GM12878 (cell line): ENCODE results near the gene MVB12B. TPM values are rescaled to one million over a fixed set of nuclear protein-coding genes. Genes with fewer than 3 reads are reported as not detected.

Experiments
- ATAC-seq: fragments of 200-7000 bp; cut with Tn5 transposase; 3 replicates; pipeline ENCODE4 v1.9.1; 2020; ENCODE audit warnings: mild to moderate bottlenecking, moderate library complexity
- BruUV-seq: library from RNA; stranded (reverse); fragments of 400-500 nt; replicated peaks from 2 replicates; lab custom pipeline; 2021; lab: Mats Ljungman, UMichigan
- CTCF ChIA-PET: fragments of 300-600 bp; sonication (Branson Sonifier 250); formaldehyde crosslinking; extraction: SDS; loops from one replicate; lab custom pipeline; 2021; ENCODE audit warnings: inconsistent platforms; lab: Yijun Ruan, JAX
- POLR2A ChIA-PET: fragments of 350-600 bp; formaldehyde crosslinking; extraction: SDS; loops from one replicate; lab custom pipeline; 2021; ENCODE audit warnings: inconsistent platforms; lab: Charles Lee
- RAD21 ChIA-PET: fragments of 300-600 bp; sonication (Branson Sonifier 250); formaldehyde crosslinking; loops from one replicate; lab custom pipeline; 2023; ENCODE audit warnings: antibody characterized with exemption; ENCODE audit not compliant: unreplicated experiment; lab: Charles Lee
- SMC1A ChIA-PET: fragments of 300-600 bp; sonication (Branson Sonifier 250); formaldehyde crosslinking; loops from one replicate; lab custom pipeline; 2023; ENCODE audit not compliant: unreplicated experiment, uncharacterized antibody; lab: Charles Lee
- DNase-seq: peaks from one replicate; pipeline ENCODE4 v3.0.0-alpha.2; 2011; ENCODE audit warnings: low read depth, low spot score
- FAIRE-seq: peaks from 3 replicates; lab custom pipeline; 2011; peaks lifted over from hg19 to GRCh38; lab: Jason Lieb, UNC
- H2AFZ ChIP-seq: 2 replicates; pipeline ENCODE4 v1.6.0; 2011; ENCODE audit warnings: low read depth, low read length, control low read depth; ENCODE audit not compliant: control insufficient read depth
- H3K27ac ChIP-seq: 2 replicates; pipeline ENCODE4 v1.5.1; 2011; ENCODE audit warnings: control low read depth; ENCODE audit not compliant: control insufficient read depth, insufficient read depth
- H3K27me3 ChIP-seq, 2 experiments: replicated peaks in 1 of 2; 2 replicates each; pipeline versions ENCODE4 v1.6.0 to v1.6.1; 2011; ENCODE audit warnings: low read length in 1 of 2; ENCODE audit not compliant: control insufficient read depth in 2 of 2, insufficient read depth in 2 of 2
- H3K36me3 ChIP-seq, 2 experiments: 2 replicates each; pipeline ENCODE4 v1.5.1; 2011; ENCODE audit warnings: low read length in 1 of 2; ENCODE audit not compliant: control insufficient read depth in 2 of 2, insufficient read depth in 2 of 2
- H3K4me1 ChIP-seq: 2 replicates; pipeline ENCODE4 v1.6.1; 2011; ENCODE audit warnings: mild to moderate bottlenecking, low read length, moderate library complexity, mixed read lengths; ENCODE audit not compliant: control insufficient read depth, insufficient read depth
- H3K4me2 ChIP-seq: 2 replicates; pipeline ENCODE4 v1.6.0; 2011; ENCODE audit warnings: control low read depth; ENCODE audit not compliant: control insufficient read depth, insufficient read depth
- H3K4me3 ChIP-seq: fragments of 200-600 bp; sonication (generic); 2 replicates; pipeline ENCODE4 v1.5.1; 2016
- H3K79me2 ChIP-seq: 2 replicates; pipeline ENCODE4 v1.6.0; 2011; ENCODE audit warnings: low read length; ENCODE audit not compliant: control insufficient read depth, insufficient read depth
- H3K9ac ChIP-seq: 2 replicates; pipeline ENCODE4 v1.8.0; 2011; ENCODE audit warnings: low read length, control low read depth, mixed read lengths; ENCODE audit not compliant: control insufficient read depth, insufficient read depth
- H3K9me3 ChIP-seq: replicated peaks from 3 replicates; pipeline ENCODE4 v1.5.1; 2011; ENCODE audit warnings: mild to moderate bottlenecking, low read length; ENCODE audit not compliant: control insufficient read depth, insufficient read depth
- H4K20me1 ChIP-seq: 2 replicates; pipeline ENCODE4 v1.6.0; 2011; ENCODE audit not compliant: control insufficient read depth, insufficient read depth
- ASH2L ChIP-seq: fragments of 300-600, 200-600 bp; sonication (generic); IDR thresholded peaks from 2 replicates; pipeline ENCODE4 v1.6.1; 2017; ENCODE audit warnings: low read depth, mild to moderate bottlenecking, borderline replicate concordance
- BACH1 ChIP-seq: fragments of 450-650 bp; IDR thresholded peaks from 2 replicates; pipeline ENCODE4 v1.6.1; 2017; ENCODE audit warnings: mild to moderate bottlenecking, borderline replicate concordance
- CHD4 ChIP-seq: fragments of 200-600 bp; sonication (generic); IDR thresholded peaks from 2 replicates; pipeline ENCODE4 v1.6.1; 2016; ENCODE audit warnings: mild to moderate bottlenecking
- EP300 ChIP-seq, 2 experiments: fragments of 150-350 bp in 1 of 2; IDR thresholded peaks; 2 replicates each; pipeline ENCODE4 v1.6.1; 2011 to 2012; ENCODE audit warnings: low read depth in 2 of 2, low read length in 2 of 2, borderline replicate concordance in 1 of 2, improper control_type of control experiment in 1 of 2, inconsistent platforms in 1 of 2; ENCODE audit not compliant: control insufficient read depth in 1 of 2
- EZH2 ChIP-seq: IDR thresholded peaks from 2 replicates; pipeline ENCODE4 v1.6.1; 2012; ENCODE audit warnings: low read depth, mild to moderate bottlenecking, control low read depth, inconsistent platforms, low read length, borderline replicate concordance; ENCODE audit not compliant: control insufficient read depth
- HDAC2 ChIP-seq: fragments of 200-600 bp; sonication (generic); IDR thresholded peaks from 2 replicates; pipeline ENCODE4 v1.6.1; 2017
- IKZF1 ChIP-seq: fragments of 450-650 bp; conservative IDR thresholded peaks from 2 replicates; pipeline ENCODE4 v1.6.1; 2017; ENCODE audit warnings: antibody characterized with exemption, mild to moderate bottlenecking
- NR2C1 ChIP-seq: fragments of 450-650 bp; IDR thresholded peaks from 2 replicates; pipeline ENCODE4 v1.6.1; 2017; ENCODE audit warnings: antibody characterized with exemption, mild to moderate bottlenecking, moderate library complexity
- POLR2AphosphoS2 ChIP-seq: IDR thresholded peaks from 2 replicates; pipeline ENCODE4 v1.6.1; 2011; ENCODE audit warnings: low read depth, mild to moderate bottlenecking, low read length, improper control_type of control experiment, moderate library complexity
- POLR2AphosphoS5 ChIP-seq: IDR thresholded peaks from 2 replicates; pipeline ENCODE4 v1.6.1; 2011; ENCODE audit warnings: mild to moderate bottlenecking, low read length, inconsistent platforms
- SMAD5 ChIP-seq: IDR thresholded peaks from 2 replicates; pipeline ENCODE4 v1.6.1; 2016; ENCODE audit warnings: antibody characterized with exemption, low read depth
- SUZ12 ChIP-seq: fragments of 200-600 bp; sonication (generic); IDR thresholded peaks from one replicate; pipeline ENCODE4 v1.6.1; 2018; ENCODE audit warnings: antibody characterized with exemption, mild to moderate bottlenecking; ENCODE audit not compliant: unreplicated experiment
- YBX1 ChIP-seq: fragments of 450-650 bp; IDR thresholded peaks from 2 replicates; pipeline ENCODE4 v1.6.1; 2016; ENCODE audit warnings: antibody characterized with exemption
- WGBS: methylation state at CpG from one replicate; pipeline ENCODE4 v1.1.6; 2016; ENCODE audit warnings: low lambda C conversion rate; ENCODE audit not compliant: insufficient replicate concordance, insufficient coverage; ENCODE audit errors: missing lambda C conversion rate; 5-methylcytosine and 5-hydroxymethylcytosine counted together
- in situ Hi-C: fragments of 300-500 bp; cut with MboI; formaldehyde crosslinking; loops from 9 replicates; pipeline ENCODE4 v1.14.3; 2018; ENCODE audit warnings: mixed read lengths
- intact Hi-C: fragments of 100-400 bp; cut with micrococcal nuclease; formaldehyde crosslinking; loops from one replicate; pipeline ENCODE4 v1.14.2; 2022; ENCODE audit not compliant: unreplicated experiment
- polyA plus RNA-seq, 11 experiments: library from polyadenylated mRNA; depleted of rRNA in 4 of 11; unstranded in 6 of 11; stranded (reverse) in 5 of 11; fragments of >200 nt; fragmentation: Nextera tagmentation in 4 of 11; fragmentation: Illumina TruSeq in 1 of 11; extraction: Ambion mirVana in 4 of 11; extraction: Trizol in 1 of 11; gene quantifications; 1 replicate in 1 of 11; 2 replicates in 10 of 11; pipeline versions ENCODE4 v1.2.1 to v1.2.3, GENCODE V29; 2011 to 2016; ENCODE audit warnings: inconsistent platforms in 2 of 11, missing spikeins in 2 of 11, low read depth in 1 of 11
- total RNA-seq, 4 experiments: library from RNA; depleted of rRNA in 3 of 4; stranded (reverse); fragments of >200 nt in 3 of 4; fragmentation: Illumina TruSeq in 1 of 4; extraction: Trizol in 1 of 4; gene quantifications; 2 replicates each; pipeline versions ENCODE4 v1.2.1 to v1.2.3, GENCODE V29; 2013 to 2021

The MVB12B gene
- total and polyA plus RNA-seq, 10 of the 15 experiments (the other 5 are each of a cell fraction or from before 2014, with no cell fraction given) = 0.08 TPM; not detected in 9

DNA sequence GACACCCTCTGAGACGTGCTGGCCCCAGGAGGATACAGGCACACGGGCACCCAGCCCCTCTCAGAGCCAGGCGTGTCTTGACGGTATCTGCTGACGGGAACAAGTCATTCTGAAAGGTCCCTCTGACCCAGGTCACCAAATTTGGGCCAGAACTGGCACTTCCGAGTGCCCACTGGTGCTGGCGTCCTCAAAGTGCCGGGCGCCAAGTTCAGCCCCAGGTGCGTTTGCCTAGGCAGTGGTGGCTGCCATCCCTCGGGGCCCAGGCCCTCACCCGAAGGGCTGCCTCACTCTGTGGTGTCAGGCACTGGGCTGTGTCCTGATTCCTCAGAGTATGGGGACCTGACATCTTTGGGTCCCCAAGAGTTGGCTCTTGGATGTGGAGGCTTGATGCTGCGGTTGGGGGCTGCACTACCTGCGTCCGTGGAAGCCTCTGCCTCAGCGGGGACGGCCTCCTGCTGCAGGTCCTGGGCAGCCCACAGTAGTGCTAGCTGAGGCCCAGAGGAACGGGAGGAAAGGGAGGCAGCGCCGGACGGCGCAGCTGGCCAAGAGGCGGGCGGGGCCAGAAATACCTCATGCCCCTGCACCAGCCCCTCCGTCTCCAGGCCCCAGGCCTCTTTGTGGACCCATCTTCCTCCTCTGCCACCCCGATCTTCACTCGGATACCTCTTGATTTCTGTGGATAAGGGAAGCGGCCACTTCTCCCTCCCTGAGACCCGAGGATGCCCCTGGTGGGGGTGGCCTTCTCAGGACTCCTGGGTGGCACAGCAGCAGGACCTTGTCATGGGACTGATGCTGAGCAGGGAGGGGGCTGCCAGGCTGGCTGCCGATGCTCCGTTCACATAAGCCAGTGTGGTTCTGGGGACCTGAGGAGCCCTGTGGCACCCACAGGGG is 177.7 kb downstream of the MVB12B start (continued):
- no peak for TF ChIP-seq EZH2
- no peak for TF ChIP-seq ASH2L

DNA sequence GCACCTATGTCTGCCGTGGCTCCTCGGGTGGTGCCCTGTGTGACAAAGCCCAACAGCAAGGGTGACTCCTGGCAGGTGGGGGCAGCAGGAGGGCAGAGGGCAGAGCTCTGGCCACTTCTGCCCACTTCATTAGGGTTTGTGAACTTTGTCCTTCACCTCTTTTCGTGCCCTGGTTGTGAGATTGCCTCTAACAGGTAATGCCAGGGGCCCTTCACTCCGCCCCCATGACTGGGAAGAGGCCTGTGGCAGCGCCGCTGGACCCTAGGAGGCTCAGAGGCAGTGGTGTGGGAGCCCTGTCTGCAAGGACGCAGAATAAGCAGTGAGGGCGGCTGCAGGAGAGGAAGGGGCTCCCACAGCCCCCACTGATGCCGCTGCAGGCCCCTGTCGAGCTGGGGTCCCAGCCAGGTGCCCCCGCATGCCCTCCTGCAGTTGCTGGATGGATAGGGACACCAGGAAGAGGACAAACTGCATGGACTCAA is 178.4 kb downstream of the MVB12B start:
- H3K79me2 ChIP-seq = no peaks in the 10 kb centered on the region
- SMC1A ChIA-PET = no interaction called here
- RAD21 ChIA-PET = no interaction called here
- H2AFZ ChIP-seq = no peak overlapping the region
- 20% methylated on average over 11 of the region's 11 CpGs for WGBS
- peaks cover 0 to 1% of the 10 kb centered on the region in 2 experiments; a peak in 3 of 4 replicates for H3K27me3 ChIP-seq
- H4K20me1 ChIP-seq = peaks cover 4% of the 10 kb centered on the region; the same call in 1 of the 2 replicates
- H3K9ac ChIP-seq = no peak overlapping the region
- intact Hi-C loops = no loop called here
- FAIRE-seq = no peak
- in situ Hi-C loops = loop anchor here (5.0 kb wide), 1 partner anchor 52 kb away; no protein-coding TSS in a partner anchor
- H3K9me3 ChIP-seq = no peaks in the 10 kb centered on the region
- H3K36me3 ChIP-seq = no peaks in the 10 kb centered on the region
- POLR2A ChIA-PET = no interaction called here
- CTCF ChIA-PET = no interaction called here
- H3K4me3 ChIP-seq = no peak overlapping the region
- no peak overlapping the region for H3K27ac ChIP-seq
- no peaks in the 10 kb centered on the region for H3K4me1 ChIP-seq
- no peak for DNase-seq
- no peak for ATAC-seq
- TF ChIP-seq EP300 (IDR thresholded peaks at IDR 0.05; ENCODE audit: borderline replicate concordance in 1 of 2, control insufficient read depth in 1 of 2, low read depth in 2 of 2, low read length in 2 of 2) (no peak), IKZF1 (no peak), SMAD5 (no peak), BACH1 (no peak), NR2C1 (no peak), YBX1 (no peak), CHD4 (no peak), HDAC2 (no peak), POLR2AphosphoS2 (no peak), SUZ12 (no peak), POLR2AphosphoS5 (no peak)
- BruUV-seq = no TSS peak
- no peak overlapping the region for H3K4me2 ChIP-seq
